Raji (cell line): ENCODE measurements around the gene HACD1.

Experiments
- POLR2A ChIP-seq: IDR thresholded peaks from 2 replicates; pipeline ENCODE4 v1.6.1; 2011; ENCODE audit warnings: low read depth, low read length, control low read depth; ENCODE audit not compliant: insufficient read depth

The HACD1 gene

DNA sequence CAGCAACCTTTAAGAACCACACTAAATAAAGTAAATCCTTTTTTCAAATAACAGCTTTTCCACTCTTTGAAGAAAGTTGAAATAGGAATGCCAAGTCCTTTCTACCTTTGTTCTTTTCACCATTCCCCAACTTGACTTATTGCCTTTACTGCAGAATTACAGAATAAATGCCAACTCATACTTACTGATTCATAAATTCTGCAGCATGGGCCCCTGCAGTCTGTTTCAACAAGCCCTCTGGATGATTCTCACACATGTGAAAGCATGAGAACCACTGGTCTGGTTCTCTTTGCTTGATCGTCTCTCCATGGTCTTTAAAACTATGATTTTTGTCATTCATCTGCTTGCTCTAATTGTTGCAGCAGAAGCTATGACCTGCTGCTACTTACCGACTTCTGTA is 56.1 kb downstream of the HACD1 start:
- TF ChIP-seq POLR2A: no peak

DNA sequence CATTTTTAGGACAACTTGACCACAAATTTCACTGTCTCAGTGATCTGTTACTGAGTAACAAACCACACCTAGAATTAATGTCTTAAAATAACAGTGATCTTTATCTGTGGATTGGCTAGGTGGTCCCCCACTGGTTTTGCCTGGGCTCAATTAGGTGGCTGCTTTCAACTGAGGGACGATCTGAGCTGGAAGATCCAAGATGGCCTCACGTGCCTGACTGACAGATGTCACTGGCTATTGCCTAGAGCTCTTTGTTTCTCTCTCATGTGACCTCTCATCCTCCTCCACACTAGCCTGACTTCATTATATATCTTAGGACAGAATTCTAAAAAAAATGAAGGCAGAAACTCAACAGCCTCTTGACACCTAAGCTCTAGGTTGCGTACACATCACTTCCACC is 59.7 kb downstream of the HACD1 start:
- no peak for TF ChIP-seq POLR2A

DNA sequence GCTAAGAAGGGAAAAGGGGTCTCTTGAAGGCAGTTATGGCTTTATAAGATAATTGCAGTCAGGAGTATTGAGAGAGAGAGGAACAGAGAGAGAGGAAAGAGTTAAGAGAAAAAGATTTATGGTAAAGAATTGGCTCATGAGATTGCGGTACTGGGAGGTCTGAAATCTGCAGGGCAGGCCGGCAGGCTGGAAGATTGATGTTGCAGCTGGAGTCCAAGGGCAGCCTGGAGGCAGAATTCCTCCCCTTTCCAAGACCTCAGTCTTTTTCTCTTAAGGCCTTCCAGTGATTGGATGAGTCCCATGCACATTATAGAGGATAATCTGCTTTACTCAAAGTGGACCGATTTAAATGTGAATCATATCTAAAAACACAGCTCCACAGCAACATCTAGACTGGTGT is 68.4 kb downstream of the HACD1 start:
- no peak for TF ChIP-seq POLR2A

DNA sequence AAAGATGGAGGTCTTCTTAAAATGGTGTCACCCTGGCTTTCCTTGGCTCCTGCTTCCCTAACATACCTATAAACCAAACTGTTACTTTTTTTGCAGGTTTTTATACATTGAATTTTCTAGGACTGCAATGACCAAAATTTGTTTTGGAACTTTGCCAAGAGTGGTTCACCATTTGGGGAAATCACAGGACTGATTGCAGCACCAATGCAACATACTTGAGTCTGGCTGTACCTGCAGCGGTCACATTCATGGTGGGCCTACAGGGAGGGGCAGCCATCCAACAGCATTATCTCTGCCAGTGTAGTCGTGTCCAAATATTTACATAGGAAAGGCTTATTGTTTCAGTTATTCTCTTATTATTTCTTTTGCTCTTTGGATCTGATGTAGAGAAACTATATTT is 69.0 kb downstream of the HACD1 start:
- no peak for TF ChIP-seq POLR2A

GRCh38 chr10:17547060-17547459 is 70.1 kb downstream of the HACD1 start:
- TF ChIP-seq POLR2A: no peak

DNA sequence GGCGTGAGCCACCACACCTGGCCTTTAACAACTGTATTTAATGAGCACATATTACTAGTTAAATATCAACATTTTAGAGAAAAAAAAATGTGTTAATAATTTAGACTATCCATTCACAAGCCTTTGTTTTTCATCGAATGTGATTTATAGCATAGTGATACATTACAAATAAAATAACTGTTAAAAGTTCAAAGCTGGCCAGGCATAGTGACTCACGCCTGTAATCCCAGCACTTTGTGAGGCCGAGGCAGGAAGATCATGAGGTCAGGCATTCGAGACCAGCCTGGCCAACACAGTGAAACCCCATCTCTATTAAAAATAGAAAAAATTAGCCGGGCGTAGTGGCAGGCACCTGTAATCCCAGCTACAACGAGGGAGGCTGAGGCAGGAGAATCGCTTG is 72.7 kb downstream of the HACD1 start:
- TF ChIP-seq POLR2A: no peak
